Keratinocyte (primary cell): ENCODE data around the gene OR11L1. TPM values are rescaled to one million over a fixed set of nuclear protein-coding genes. Genes with fewer than 3 reads are reported as not detected.

Experiments
- DNase-seq: peaks from one replicate; pipeline ENCODE4 v3.0.0-alpha.2; 2011; ENCODE audit warnings: low read depth, missing footprints, low spot score
- FAIRE-seq: peaks from 2 replicates; lab custom pipeline; 2011; peaks lifted over from hg19 to GRCh38; lab: Jason Lieb, UNC
- H2AFZ ChIP-seq: 2 replicates; pipeline ENCODE4 v1.6.0; 2012; ENCODE audit warnings: low read length, control low read depth, inconsistent platforms; ENCODE audit not compliant: control insufficient read depth
- H3K27ac ChIP-seq: 2 replicates; pipeline ENCODE4 v1.5.1; 2011; ENCODE audit warnings: low read length; ENCODE audit not compliant: control insufficient read depth, insufficient read depth
- H3K27me3 ChIP-seq: 3 replicates; pipeline ENCODE4 v1.6.0; 2011; ENCODE audit warnings: low read length; ENCODE audit not compliant: control insufficient read depth, insufficient read depth; ENCODE audit errors: extremely low read depth
- H3K36me3 ChIP-seq, 2 experiments: 2 replicates in 1 of 2; 3 replicates in 1 of 2; pipeline ENCODE4 v1.5.1; 2011; ENCODE audit warnings: low read length in 2 of 2, mild to moderate bottlenecking in 1 of 2; ENCODE audit not compliant: control insufficient read depth in 2 of 2, insufficient read depth in 2 of 2; ENCODE audit errors: extremely low read depth in 1 of 2
- H3K4me1 ChIP-seq: 3 replicates; pipeline ENCODE4 v1.5.1; 2011; ENCODE audit warnings: low read length; ENCODE audit not compliant: control insufficient read depth, insufficient read depth; ENCODE audit errors: extremely low read depth
- H3K4me2 ChIP-seq: 3 replicates; pipeline ENCODE4 v1.6.0; 2011; ENCODE audit warnings: low read depth, low read length; ENCODE audit not compliant: control insufficient read depth, insufficient read depth; ENCODE audit errors: extremely low read depth
- H3K4me3 ChIP-seq, 3 experiments: fragments of 200-600 bp in 1 of 3; sonication (generic) in 1 of 3; 2 replicates in 2 of 3; 3 replicates in 1 of 3; pipeline ENCODE4 v1.5.1; 2011 to 2016; ENCODE audit warnings: low read length in 3 of 3, mild to moderate bottlenecking in 3 of 3, control low read depth in 2 of 3, inconsistent platforms in 1 of 3, low read depth in 1 of 3, mixed read lengths in 1 of 3, mixed run types in 1 of 3, moderate library complexity in 1 of 3; ENCODE audit not compliant: control insufficient read depth in 2 of 3, insufficient read depth in 2 of 3; ENCODE audit errors: extremely low read depth in 1 of 3
- H3K79me2 ChIP-seq: 2 replicates; pipeline ENCODE4 v1.6.0; 2012; ENCODE audit warnings: low read length; ENCODE audit not compliant: control insufficient read depth, insufficient read depth
- H3K9ac ChIP-seq: 3 replicates; pipeline ENCODE4 v1.6.0; 2011; ENCODE audit warnings: low read length; ENCODE audit not compliant: control insufficient read depth, insufficient read depth; ENCODE audit errors: extremely low read depth
- H3K9me1 ChIP-seq: 3 replicates; pipeline ENCODE4 v1.6.0; 2011; ENCODE audit warnings: low read length; ENCODE audit not compliant: control insufficient read depth, insufficient read depth; ENCODE audit errors: extremely low read depth
- H3K9me3 ChIP-seq: 2 replicates; pipeline ENCODE4 v1.5.1; 2012; ENCODE audit warnings: low read depth, low read length; ENCODE audit not compliant: control insufficient read depth
- H4K20me1 ChIP-seq: 3 replicates; pipeline ENCODE4 v1.6.0; 2011; ENCODE audit warnings: low read length; ENCODE audit not compliant: control insufficient read depth, insufficient read depth; ENCODE audit errors: extremely low read depth
- CTCF ChIP-seq, 3 experiments: IDR thresholded peaks in 1 of 3; conservative IDR thresholded peaks in 1 of 3; optimal IDR thresholded peaks in 1 of 3; 2 replicates in 2 of 3; 3 replicates in 1 of 3; pipeline versions ENCODE3 to v1.5.1; 2011; ENCODE audit warnings: low read length in 3 of 3, mild to moderate bottlenecking in 3 of 3, moderate library complexity in 2 of 3, control low read depth in 1 of 3, inconsistent platforms in 1 of 3; ENCODE audit not compliant: insufficient read depth in 2 of 3; ENCODE audit errors: extremely low read depth in 1 of 3
- EZH2 ChIP-seq: IDR thresholded peaks from one replicate; pipeline ENCODE4 v1.6.1; 2012; ENCODE audit warnings: inconsistent platforms, mild to moderate bottlenecking, low read length, moderate library complexity
- dilution Hi-C: fragments of 300-500 bp; cut with MboI; formaldehyde crosslinking; loops from one replicate; pipeline ENCODE4 v1.7.0; 2020; ENCODE audit warnings: low sequenced_read_pairs; ENCODE audit not compliant: extremely low pct_ligation_motif_present
- polyA minus RNA-seq, 3 experiments: library from RNA; depleted of rRNA, polyadenylated mRNA; stranded (reverse); fragments of >200 nt; gene quantifications; 1 replicate in 1 of 3; 2 replicates in 1 of 3; 3 replicates in 1 of 3; pipeline ENCODE4 v1.2.3, GENCODE V29; 2011
- polyA plus RNA-seq, 5 experiments: library from polyadenylated mRNA; depleted of rRNA in 3 of 5; stranded (reverse) in 3 of 5; stranded (forward) in 1 of 5; unstranded in 1 of 5; fragments of >200 nt; gene quantifications; 1 replicate in 1 of 5; 2 replicates in 3 of 5; 3 replicates in 1 of 5; pipeline versions ENCODE4 v1.2.1 to v1.2.3, GENCODE V29; 2011 to 2012; ENCODE audit warnings: missing spikeins in 2 of 5, low read depth in 1 of 5, low replicate concordance in 1 of 5

Gene OR11L1, protein sequence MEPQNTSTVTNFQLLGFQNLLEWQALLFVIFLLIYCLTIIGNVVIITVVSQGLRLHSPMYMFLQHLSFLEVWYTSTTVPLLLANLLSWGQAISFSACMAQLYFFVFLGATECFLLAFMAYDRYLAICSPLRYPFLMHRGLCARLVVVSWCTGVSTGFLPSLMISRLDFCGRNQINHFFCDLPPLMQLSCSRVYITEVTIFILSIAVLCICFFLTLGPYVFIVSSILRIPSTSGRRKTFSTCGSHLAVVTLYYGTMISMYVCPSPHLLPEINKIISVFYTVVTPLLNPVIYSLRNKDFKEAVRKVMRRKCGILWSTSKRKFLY
- not detected in 3 replicates for polyA plus RNA-seq
- not detected for polyA plus RNA-seq (2011; ENCODE audit: low read depth)
- polyA plus RNA-seq (2011; cell fraction: cytosol; rRNA removed): not detected in 2 replicates
- not detected in 2 replicates for polyA plus RNA-seq (2011; cell fraction: nucleus; rRNA removed)
- polyA plus RNA-seq (2012; ENCODE audit: low replicate concordance): not detected in 2 replicates
- polyA minus RNA-seq: not detected in 3 replicates
- not detected for polyA minus RNA-seq (2011; cell fraction: cytosol; rRNA and poly(A)+ RNA removed)
- not detected in 2 replicates for polyA minus RNA-seq (2011; cell fraction: nucleus; rRNA and poly(A)+ RNA removed)

DNA sequence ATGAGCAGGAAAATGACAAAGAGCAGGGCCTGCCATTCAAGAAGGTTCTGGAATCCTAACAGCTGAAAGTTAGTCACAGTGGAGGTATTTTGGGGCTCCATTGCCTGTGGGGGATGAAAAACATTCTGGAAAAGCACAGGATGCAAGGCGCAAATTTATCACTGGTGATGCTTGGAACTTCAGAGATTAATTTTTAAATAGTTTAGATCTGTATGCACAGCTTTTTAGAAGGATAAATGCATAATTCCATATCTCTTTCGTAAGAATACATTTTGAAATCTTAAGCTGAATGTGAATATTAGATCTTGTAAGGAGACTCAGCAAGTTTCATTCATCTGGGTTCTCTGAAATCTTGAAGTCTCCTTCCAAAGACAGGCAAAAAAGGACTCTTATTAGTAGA lies at the start of gene OR11L1:
TSS of gene OR11L1 (minus strand) at position 101 of the 400 bp plus-strand sequence. CDS start at position 101, 0 bp downstream.
- Histone ChIP-seq H3K9ac (no peak within 1 kb of the TSS), H3K36me3 (no peaks in the 10 kb centered on the region), H3K9me3 (peaks cover 3% of the 10 kb centered on the region), H3K4me3 (no peak within 1 kb of the TSS), H3K27ac (no peak within 1 kb of the TSS), H3K27me3 (no peaks in the 10 kb centered on the region), H3K4me1 (no peaks in the 10 kb centered on the region), H2AFZ (no peak within 1 kb of the TSS), H3K9me1 (no peaks in the 10 kb centered on the region), H3K4me2 (no peak within 1 kb of the TSS), H4K20me1 (no peaks in the 10 kb centered on the region), H3K79me2 (no peaks in the 10 kb centered on the region)
- TF ChIP-seq EZH2 (no peak), CTCF (optimal IDR thresholded peaks at IDR 0.05 in 1 of 3, IDR thresholded peaks at IDR 0.05 in 1 of 3, conservative IDR thresholded peaks at IDR 0.05 in 1 of 3; ENCODE audit: extremely low read depth in 1 of 3, insufficient read depth in 2 of 3, low read length in 3 of 3) (no peak)
- DNase-seq: no peak
- FAIRE-seq: no peak
- dilution Hi-C loops: no loop called here

- Histone ChIP-seq H3K79me2 (no peaks in the 10 kb centered on the region), H3K4me2 (no peak overlapping the region), H4K20me1 (no peaks in the 10 kb centered on the region), H3K9me1 (no peaks in the 10 kb centered on the region), H3K9ac (no peak overlapping the region), H3K9me3 (no peaks in the 10 kb centered on the region), H3K27ac (no peak overlapping the region), H3K4me1 (no peaks in the 10 kb centered on the region), H3K36me3 (no peaks in the 10 kb centered on the region), H3K27me3 (no peaks in the 10 kb centered on the region), H2AFZ (no peak overlapping the region), H3K4me3 (no peak overlapping the region)
- TF ChIP-seq EZH2 (no peak), CTCF (optimal IDR thresholded peaks at IDR 0.05 in 1 of 3, IDR thresholded peaks at IDR 0.05 in 1 of 3, conservative IDR thresholded peaks at IDR 0.05 in 1 of 3; ENCODE audit: extremely low read depth in 1 of 3, insufficient read depth in 2 of 3, low read length in 3 of 3) (no peak)
- no peak for DNase-seq
- dilution Hi-C loops: no loop called here
- no peak for FAIRE-seq
Observed at GRCh38 chr1:247884797-247885413, 43.2 kb upstream of the OR11L1 start.
